ENCODE results near the gene PLA2G2E. TPM values are rescaled to one million over a fixed set of nuclear protein-coding genes. Genes with fewer than 3 reads are reported as not detected.
"Not testable (repeated sequence)": the region's sequence is repeated elsewhere in the genome, so short reads cannot be mapped to it uniquely, and the experiment has no call there.

The PLA2G2E gene
- total RNA-seq, 2 experiments from 2014 or later = not detected

DNA sequence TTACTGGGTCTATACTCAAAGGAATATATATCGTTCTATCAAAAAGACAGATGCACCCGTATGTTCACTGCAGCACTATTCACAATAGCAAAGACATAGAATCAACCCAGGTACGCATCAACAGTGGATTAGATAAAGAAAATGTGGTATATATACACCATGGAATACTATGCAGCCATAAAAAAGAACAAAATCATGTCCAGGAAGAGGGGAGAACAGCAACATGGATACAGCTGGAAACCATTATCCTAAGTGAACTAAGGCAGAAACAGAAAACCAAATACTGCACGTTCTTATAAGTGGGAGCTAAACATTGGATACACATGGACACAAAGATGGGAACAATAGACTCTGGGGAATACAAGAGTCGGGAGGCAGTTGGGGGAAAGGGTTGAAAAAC is 42.6 kb downstream of the PLA2G2E start:
- intact Hi-C loops (cut with DNase I, micrococcal nuclease) = loop anchor here (5.0 to 10.0 kb wide), 3 partner anchors 169 to 976 kb away; partner anchors contain the start of genes ALDH4A1 (in 1 of the 2) and DDOST (in 1 of the 2)
- ATAC-seq; H3K9me3 Mint-ChIP-seq (ENCODE audit: low read depth); POLR2A ChIA-PET; H3K4me3 Mint-ChIP-seq; H3K27ac Mint-ChIP-seq; H3K36me3 Mint-ChIP-seq (ENCODE audit: low read depth); DNase-seq: not testable (repeated sequence)
- peaks cover 31% of the 10 kb centered on the region for H3K4me1 Mint-ChIP-seq
- CTCF ChIA-PET = interaction anchor here (4.2 kb wide), 1 partner anchor 13 kb away, joined by 20 read pairs; no protein-coding TSS in a partner anchor
- peaks cover 12% of the 10 kb centered on the region for H3K27me3 Mint-ChIP-seq

DNA sequence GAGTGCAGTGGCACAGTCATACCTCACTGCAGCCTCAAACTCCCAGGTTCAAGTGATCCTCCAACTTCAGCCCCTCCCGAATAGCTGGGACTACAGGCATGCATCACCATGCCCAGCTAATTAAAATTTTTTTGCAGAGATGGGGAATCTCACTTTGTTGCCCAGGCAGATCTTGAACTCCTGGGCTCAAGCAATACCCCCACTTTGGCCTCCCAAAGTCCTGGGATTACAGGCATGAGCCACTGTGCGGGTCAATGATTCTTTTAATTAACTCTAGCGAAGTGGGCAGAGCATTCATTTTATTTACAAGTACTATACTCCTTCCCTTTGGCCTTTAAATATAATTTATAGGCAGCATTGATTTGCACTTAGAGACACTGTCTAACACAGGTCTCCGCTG is 43.8 kb downstream of the PLA2G2E start:
- CTCF ChIA-PET = interaction anchor here (1.1 kb wide), 2 partner anchors 9 to 11 kb away, joined by 3 read pairs; no protein-coding TSS in a partner anchor
- no peak overlapping the region for H3K4me3 Mint-ChIP-seq
- intact Hi-C loops (cut with DNase I, micrococcal nuclease) = loop anchor here (5.0 to 10.0 kb wide), 3 partner anchors 167 to 975 kb away; partner anchors contain the start of genes ALDH4A1 (in 1 of the 2) and DDOST (in 1 of the 2)

DNA sequence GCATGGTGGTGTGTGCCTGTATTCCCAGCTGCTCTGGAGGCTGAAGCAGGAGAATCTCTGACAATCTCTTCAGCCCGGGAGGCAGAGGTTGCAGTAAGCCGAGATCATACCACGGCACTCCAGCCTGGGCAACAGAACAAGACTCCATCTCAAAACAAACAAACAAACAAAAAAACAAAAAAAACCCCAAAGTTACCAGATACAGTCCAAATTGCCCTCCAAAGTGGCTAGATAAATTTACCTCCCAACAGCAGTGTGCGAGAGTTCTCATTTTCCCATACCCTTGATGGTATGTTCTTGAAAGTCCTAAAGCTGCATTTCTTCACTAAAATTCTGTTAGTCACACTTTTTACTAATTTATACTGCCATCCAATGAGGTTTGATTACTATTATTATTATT is 44.2 kb downstream of the PLA2G2E start:
- POLR2A ChIA-PET = no interaction called here
- no peaks in the 10 kb centered on the region for H3K36me3 Mint-ChIP-seq (ENCODE audit: low read depth)
- no peak overlapping the region for H3K4me3 Mint-ChIP-seq
- peaks cover 18% of the 10 kb centered on the region for H3K4me1 Mint-ChIP-seq
- H3K9me3 Mint-ChIP-seq (ENCODE audit: low read depth) = no peaks in the 10 kb centered on the region
- ATAC-seq = no peak
- intact Hi-C loops (cut with DNase I, micrococcal nuclease) = no loop called here
- DNase-seq = no peak
- CTCF ChIA-PET = interaction anchor here (1.1 kb wide), 2 partner anchors 9 to 11 kb away, joined by 3 read pairs; no protein-coding TSS in a partner anchor
- H3K27ac Mint-ChIP-seq = no peak overlapping the region
- peaks cover 16% of the 10 kb centered on the region for H3K27me3 Mint-ChIP-seq

More for the DNA sequence above, 43.8 kb downstream of the PLA2G2E start:
- POLR2A ChIA-PET = no interaction called here
- H3K36me3 Mint-ChIP-seq (ENCODE audit: low read depth) = no peaks in the 10 kb centered on the region
- ATAC-seq = no peak
- peaks cover 14% of the 10 kb centered on the region for H3K27me3 Mint-ChIP-seq
- no peak overlapping the region for H3K27ac Mint-ChIP-seq
- no peaks in the 10 kb centered on the region for H3K9me3 Mint-ChIP-seq (ENCODE audit: low read depth)
- peaks cover 22% of the 10 kb centered on the region for H3K4me1 Mint-ChIP-seq
- no peak for DNase-seq

DNA sequence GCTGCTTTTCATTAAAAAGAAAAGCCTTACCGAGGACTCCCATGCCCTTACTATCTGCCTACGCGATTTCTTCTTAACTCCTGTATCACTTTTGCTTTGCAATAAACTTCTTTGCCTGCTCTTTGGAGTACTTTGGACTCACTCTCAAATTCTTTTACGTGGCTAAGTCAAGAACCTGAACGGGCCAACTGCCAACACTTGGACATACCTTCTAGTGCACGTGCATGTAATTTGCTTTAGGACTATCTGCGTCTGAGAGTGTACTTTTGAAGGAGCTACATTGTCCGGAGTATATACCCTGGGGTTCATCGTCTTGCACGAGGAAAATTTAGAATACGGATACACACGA is 44.8 kb downstream of the PLA2G2E start:
- POLR2A ChIA-PET = no interaction called here
- peaks cover 16% of the 10 kb centered on the region for H3K27me3 Mint-ChIP-seq
- H3K9me3 Mint-ChIP-seq (ENCODE audit: low read depth) = no peaks in the 10 kb centered on the region
- ATAC-seq = no peak
- H3K4me3 Mint-ChIP-seq = no peak overlapping the region
- H3K4me1 Mint-ChIP-seq = peaks cover 12% of the 10 kb centered on the region
- no peak overlapping the region for H3K27ac Mint-ChIP-seq
- no peaks in the 10 kb centered on the region for H3K36me3 Mint-ChIP-seq (ENCODE audit: low read depth)
- intact Hi-C loops (cut with DNase I, micrococcal nuclease) = no loop called here
- CTCF ChIA-PET = interaction anchor here (0.5 to 1.1 kb wide), 3 partner anchors 10 to 327 kb away, joined by 3 to 4 read pairs (median 3); no protein-coding TSS in a partner anchor
- DNase-seq = no peak

DNA sequence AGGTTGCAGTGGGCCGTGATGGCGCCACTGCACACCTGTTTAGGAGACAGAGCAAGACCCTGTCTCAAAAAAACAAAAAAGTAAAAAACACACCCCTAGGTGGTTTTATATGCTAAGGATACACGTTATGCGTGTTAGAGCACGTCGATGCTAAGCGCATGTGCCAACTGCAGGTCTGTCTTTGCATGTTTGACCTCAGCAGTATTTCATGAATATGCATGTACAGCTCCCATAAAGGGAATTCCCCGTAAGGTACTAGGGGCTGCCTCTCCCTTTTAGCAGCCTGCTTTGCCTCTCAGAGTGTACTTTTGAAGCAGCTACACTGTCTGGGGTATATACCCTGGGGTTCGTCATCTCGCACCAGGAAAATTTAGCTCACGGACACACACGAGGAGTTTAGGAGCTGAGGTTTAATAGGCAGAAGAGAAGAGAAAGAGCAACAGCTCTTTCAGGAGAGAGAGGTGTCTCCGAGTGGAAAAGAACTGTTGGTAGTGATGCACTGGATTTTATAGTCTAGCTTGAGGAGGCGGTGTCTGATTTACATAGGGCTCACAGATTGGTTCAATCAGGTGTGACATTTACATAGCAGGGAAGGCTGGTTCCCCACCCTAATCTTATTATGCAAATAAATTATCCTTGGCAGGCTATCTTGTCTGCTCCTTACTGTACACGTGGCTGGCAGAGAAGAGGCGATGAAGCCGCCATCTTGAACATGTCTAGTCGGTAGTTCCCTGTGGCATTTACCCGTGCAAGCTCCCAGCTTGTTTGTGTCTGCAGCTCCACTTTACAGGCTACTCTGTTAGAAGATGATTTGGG is 45.4 kb downstream of the PLA2G2E start:
- intact Hi-C loops (cut with DNase I, micrococcal nuclease) = no loop called here

DNA sequence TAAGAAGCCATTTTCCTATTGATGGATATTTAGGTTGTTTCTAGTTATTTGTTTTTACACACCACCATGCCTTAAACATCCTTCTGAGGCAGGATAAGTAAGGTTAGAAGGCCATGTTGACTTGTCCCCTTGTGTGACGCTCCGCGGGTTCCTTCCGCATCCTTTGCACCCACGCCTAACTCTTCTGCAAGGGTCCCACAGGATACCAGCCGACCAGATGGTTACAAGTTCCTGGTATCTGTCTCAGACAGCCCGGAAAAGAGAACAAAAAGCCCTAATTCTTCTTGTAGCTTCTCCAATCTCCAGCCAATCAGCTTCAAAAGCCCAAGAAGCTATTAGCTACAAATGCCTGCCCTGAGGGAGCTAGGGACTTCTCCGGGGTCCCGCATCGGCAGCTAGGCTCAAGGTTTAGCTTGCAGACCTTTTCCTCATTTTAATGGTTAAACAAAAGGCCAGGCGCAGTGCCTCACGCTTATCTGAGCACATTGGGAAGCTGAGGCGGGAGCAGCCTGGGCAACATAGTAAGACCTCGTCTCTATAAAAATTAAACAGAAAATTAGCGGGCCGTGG is 46.2 kb downstream of the PLA2G2E start:
- H3K9me3 Mint-ChIP-seq (ENCODE audit: low read depth) = no peaks in the 10 kb centered on the region
- H3K4me3 Mint-ChIP-seq = no peak overlapping the region
- peaks cover 20% of the 10 kb centered on the region for H3K27me3 Mint-ChIP-seq
- DNase-seq (no peak), ATAC-seq (no peak)
- peaks cover 5% of the 10 kb centered on the region for H3K4me1 Mint-ChIP-seq
- no peak overlapping the region for H3K27ac Mint-ChIP-seq
- ChIA-PET POLR2A (no interaction called here), CTCF (interaction anchor here (1.2 to 1.3 kb wide), 2 partner anchors 10 to 16 kb away, joined by 3 read pairs; no protein-coding TSS in a partner anchor)
- intact Hi-C loops (cut with DNase I, micrococcal nuclease) = no loop called here
- H3K36me3 Mint-ChIP-seq (ENCODE audit: low read depth) = no peaks in the 10 kb centered on the region

More for the DNA sequence above, 45.4 kb downstream of the PLA2G2E start:
- Mint-ChIP-seq H3K4me1 (peaks cover 6% of the 10 kb centered on the region), H3K4me3 (no peak overlapping the region), H3K27ac (no peak overlapping the region), H3K9me3 (ENCODE audit: low read depth) (no peaks in the 10 kb centered on the region), H3K36me3 (ENCODE audit: low read depth) (no peaks in the 10 kb centered on the region), H3K27me3 (peaks cover 18% of the 10 kb centered on the region)
- POLR2A ChIA-PET = no interaction called here
- ATAC-seq (no peak), DNase-seq (no peak)
- CTCF ChIA-PET = interaction anchor here (0.5 to 1.3 kb wide), 4 partner anchors 11 to 327 kb away, joined by 3 to 4 read pairs (median 3); no protein-coding TSS in a partner anchor

DNA sequence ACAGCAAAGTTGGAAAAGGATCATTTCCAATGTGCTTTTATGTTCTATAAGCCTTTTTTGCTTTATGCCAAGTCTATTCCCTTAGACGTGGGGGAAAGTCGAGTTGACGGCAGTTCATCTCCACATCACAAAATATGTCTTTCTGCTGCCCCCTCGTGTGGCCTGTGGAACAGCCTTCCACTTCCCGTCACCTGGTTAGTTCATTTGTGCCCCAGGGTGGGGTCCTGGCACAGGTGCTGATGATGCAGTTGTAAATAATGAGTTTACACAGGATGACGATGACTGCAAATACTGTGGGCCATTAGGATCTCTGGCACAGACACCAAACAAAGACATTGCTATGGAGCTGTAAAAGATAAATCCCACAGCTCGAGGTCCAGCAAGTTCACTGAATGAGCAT is 51.2 kb downstream of the PLA2G2E start:
- Mint-ChIP-seq H3K9me3 (ENCODE audit: low read depth) (no peaks in the 10 kb centered on the region), H3K36me3 (ENCODE audit: low read depth) (no peaks in the 10 kb centered on the region), H3K4me1 (no peaks in the 10 kb centered on the region), H3K27me3 (peaks cover 36% of the 10 kb centered on the region), H3K27ac (no peak overlapping the region), H3K4me3 (no peak overlapping the region)
- ChIA-PET CTCF (interaction anchor here (1.0 kb wide), 1 partner anchor 11 kb away, joined by 3 read pairs; the partner anchor contains the start of gene OTUD3), POLR2A (no interaction called here)
- intact Hi-C loops (cut with DNase I, micrococcal nuclease) = no loop called here
- DNase-seq (peak; percentile 20), ATAC-seq (no peak)

Other genes starting within 250 kb of the PLA2G2E start
- 10 to 100 TPM; 13.2 to 15.6 TPM for gene TMCO4, start 123.7 kb downstream of the PLA2G2E start, total RNA-seq
- not detected for gene RNF186, start 108.3 kb downstream of the PLA2G2E start, total RNA-seq
- gene OTUD3, start 41.2 kb downstream of the PLA2G2E start, total RNA-seq = 1 to 10 TPM; 6.6 to 9.2 TPM
- not detected for gene PLA2G2A, start 56.0 kb upstream of the PLA2G2E start, total RNA-seq
- gene PLA2G5, start 146.6 kb upstream of the PLA2G2E start, total RNA-seq = not detected
- not detected for gene PLA2G2D, start 195.9 kb upstream of the PLA2G2E start, total RNA-seq
- gene PLA2G2F, start 215.7 kb upstream of the PLA2G2E start, total RNA-seq = not detected